Chondrocyte (in vitro differentiated cells): ENCODE data around the gene PSD. TPM values are rescaled to one million over a fixed set of nuclear protein-coding genes. Genes with fewer than 3 reads are reported as not detected.

Source experiments
- DNase-seq: peaks from one replicate; pipeline ENCODE4 v3.0.0; 2021; ENCODE audit warnings: mixed read lengths, low spot score
- H3K27ac Mint-ChIP-seq: one replicate; pipeline ENCODE4 v1.8.0; 2021; ENCODE audit warnings: mild to moderate bottlenecking, moderate library complexity, mixed read lengths; ENCODE audit not compliant: unreplicated experiment
- H3K27me3 Mint-ChIP-seq: 2 replicates; pipeline ENCODE4 v1.8.0; 2021; ENCODE audit warnings: low read depth, mixed read lengths
- H3K36me3 Mint-ChIP-seq: 2 replicates; pipeline ENCODE4 v1.8.0; 2021; ENCODE audit warnings: low read depth, mixed read lengths
- H3K4me1 Mint-ChIP-seq: 2 replicates; pipeline ENCODE4 v1.8.0; 2021; ENCODE audit warnings: low read depth, mild to moderate bottlenecking, mixed read lengths
- H3K4me3 Mint-ChIP-seq: one replicate; pipeline ENCODE4 v1.8.0; 2021; ENCODE audit warnings: mild to moderate bottlenecking, moderate library complexity, mixed read lengths; ENCODE audit not compliant: unreplicated experiment
- H3K9me3 Mint-ChIP-seq: 2 replicates; pipeline ENCODE4 v1.8.0; 2021; ENCODE audit warnings: low read depth, mixed read lengths
- total RNA-seq: library from RNA; stranded (reverse); gene quantifications from 3 replicates; pipeline ENCODE4 v1.2.1, GENCODE V29; 2021
- TF ChIP-seq, protein P1 (sequence below): fragments of 200-600 bp; sonication (generic); IDR thresholded peaks from 2 replicates; pipeline ENCODE4 v1.5.0; 2021; ENCODE audit warnings: antibody characterized with exemption, mild to moderate bottlenecking, moderate library complexity

The PSD gene
- total RNA-seq, 1 donor from 2014 or later = 4.0 TPM

- DNase-seq = no peak
- H3K4me1 Mint-ChIP-seq = peaks cover 18% of the 10 kb centered on the region
- no peaks in the 10 kb centered on the region for H3K27me3 Mint-ChIP-seq
- H3K4me3 Mint-ChIP-seq = no peak overlapping the region
- H3K9me3 Mint-ChIP-seq = no peaks in the 10 kb centered on the region
- H3K36me3 Mint-ChIP-seq = peaks cover 1% of the 10 kb centered on the region
- TF ChIP-seq, protein P1, sequence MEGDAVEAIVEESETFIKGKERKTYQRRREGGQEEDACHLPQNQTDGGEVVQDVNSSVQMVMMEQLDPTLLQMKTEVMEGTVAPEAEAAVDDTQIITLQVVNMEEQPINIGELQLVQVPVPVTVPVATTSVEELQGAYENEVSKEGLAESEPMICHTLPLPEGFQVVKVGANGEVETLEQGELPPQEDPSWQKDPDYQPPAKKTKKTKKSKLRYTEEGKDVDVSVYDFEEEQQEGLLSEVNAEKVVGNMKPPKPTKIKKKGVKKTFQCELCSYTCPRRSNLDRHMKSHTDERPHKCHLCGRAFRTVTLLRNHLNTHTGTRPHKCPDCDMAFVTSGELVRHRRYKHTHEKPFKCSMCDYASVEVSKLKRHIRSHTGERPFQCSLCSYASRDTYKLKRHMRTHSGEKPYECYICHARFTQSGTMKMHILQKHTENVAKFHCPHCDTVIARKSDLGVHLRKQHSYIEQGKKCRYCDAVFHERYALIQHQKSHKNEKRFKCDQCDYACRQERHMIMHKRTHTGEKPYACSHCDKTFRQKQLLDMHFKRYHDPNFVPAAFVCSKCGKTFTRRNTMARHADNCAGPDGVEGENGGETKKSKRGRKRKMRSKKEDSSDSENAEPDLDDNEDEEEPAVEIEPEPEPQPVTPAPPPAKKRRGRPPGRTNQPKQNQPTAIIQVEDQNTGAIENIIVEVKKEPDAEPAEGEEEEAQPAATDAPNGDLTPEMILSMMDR = no peak
- H3K27ac Mint-ChIP-seq = no peak overlapping the region
Observed at GRCh38 chr10:102425444-102425843, 6.9 kb upstream of the PSD start.

GRCh38 chr10:102424916-102425315 is 6.3 kb upstream of the PSD start:
- Mint-ChIP-seq H3K27me3 (no peaks in the 10 kb centered on the region), H3K36me3 (peaks cover 1% of the 10 kb centered on the region), H3K9me3 (no peaks in the 10 kb centered on the region), H3K27ac (no peak overlapping the region), H3K4me3 (no peak overlapping the region), H3K4me1 (peaks cover 24% of the 10 kb centered on the region)
- TF ChIP-seq, protein P1 = no peak
- DNase-seq = no peak

GRCh38 chr10:102424145-102424544 is 5.6 kb upstream of the PSD start:
- DNase-seq = no peak
- H3K9me3 Mint-ChIP-seq = no peaks in the 10 kb centered on the region
- H3K4me3 Mint-ChIP-seq = no peak overlapping the region
- H3K36me3 Mint-ChIP-seq = peaks cover 1% of the 10 kb centered on the region
- H3K27me3 Mint-ChIP-seq = no peaks in the 10 kb centered on the region
- no peak overlapping the region for H3K27ac Mint-ChIP-seq
- TF ChIP-seq, protein P1 = no peak
- H3K4me1 Mint-ChIP-seq = peaks cover 31% of the 10 kb centered on the region

DNA sequence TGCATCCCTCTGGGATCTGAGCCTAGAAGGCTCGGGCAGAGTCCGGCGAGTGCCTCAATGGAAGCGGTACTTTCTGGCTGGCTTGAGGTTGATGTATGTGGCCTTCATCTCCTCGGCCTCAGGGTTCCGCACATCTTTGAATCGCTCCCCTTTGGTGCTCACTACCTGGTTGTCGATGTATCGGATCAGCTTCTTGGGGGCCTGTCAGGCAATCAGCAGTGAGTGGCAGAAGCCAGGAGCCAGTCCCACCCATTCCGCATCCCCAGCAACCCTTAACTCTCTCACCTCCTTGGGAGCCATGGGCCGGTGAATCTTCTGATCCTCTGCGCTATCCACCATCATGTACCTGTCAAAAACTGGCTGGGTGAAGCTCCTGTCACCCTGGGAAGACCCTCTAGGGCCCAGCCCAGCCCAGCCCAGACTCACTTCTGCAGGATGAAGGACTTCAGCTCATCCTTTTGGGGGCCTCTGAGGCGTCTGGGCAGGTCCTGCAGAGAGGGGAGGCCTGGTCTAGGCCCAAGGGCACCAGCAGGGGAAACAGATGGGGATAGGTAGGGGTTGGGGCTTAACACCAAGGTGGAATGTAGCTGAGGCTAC is 4.9 kb upstream of the PSD start:
- peaks cover under 1% of the 10 kb centered on the region for H3K27me3 Mint-ChIP-seq
- TF ChIP-seq, protein P1 = no peak
- H3K4me1 Mint-ChIP-seq = peaks cover 33% of the 10 kb centered on the region
- no peaks in the 10 kb centered on the region for H3K9me3 Mint-ChIP-seq
- H3K27ac Mint-ChIP-seq = no peak overlapping the region
- DNase-seq = no peak
- H3K4me3 Mint-ChIP-seq = no peak overlapping the region
- peaks cover 1% of the 10 kb centered on the region for H3K36me3 Mint-ChIP-seq

GRCh38 chr10:102422545-102423129 is 4.1 kb upstream of the PSD start:
- peak overlapping the region; percentile 98 for H3K4me3 Mint-ChIP-seq
- H3K27ac Mint-ChIP-seq = peak overlapping the region; percentile 70
- H3K9me3 Mint-ChIP-seq = no peaks in the 10 kb centered on the region
- H3K36me3 Mint-ChIP-seq = peaks cover 1% of the 10 kb centered on the region
- DNase-seq = no peak
- H3K27me3 Mint-ChIP-seq = peaks cover 9% of the 10 kb centered on the region
- TF ChIP-seq, protein P1 = peak; percentile 87
- peaks cover 33% of the 10 kb centered on the region for H3K4me1 Mint-ChIP-seq
